T-cell (primary cell): ENCODE results near the gene SPTBN1. TPM values are rescaled to one million over a fixed set of nuclear protein-coding genes. Genes with fewer than 3 reads are reported as not detected.

Experiments
- ATAC-seq, 4 experiments: fragments of 200-7000 bp in 3 of 4; fragments of 150-1000 bp in 1 of 4; cut with Tn5 transposase; replicated peaks in 1 of 4; 1 replicate in 3 of 4; 2 replicates in 1 of 4; pipeline ENCODE4 v1.10.0; 2021; ENCODE audit warnings: moderate library complexity in 3 of 4, mild to moderate bottlenecking in 2 of 4, moderate number of reproducible peaks in 1 of 4
- CTCF ChIA-PET, 2 donors: fragments of 300-600 bp; sonication (Branson Sonifier 250); formaldehyde crosslinking; loops; one replicate each; lab custom pipeline; 2022; ENCODE audit warnings: antibody characterized with exemption in 2 of 2; lab: Charles Lee
- POLR2A ChIA-PET, 2 donors: fragments of 300-600 bp; sonication (Branson Sonifier 250); formaldehyde crosslinking; loops; one replicate each; lab custom pipeline; 2022; ENCODE audit warnings: antibody characterized with exemption in 2 of 2; lab: Charles Lee
- DNase-seq, 35 experiments: peaks; one replicate each; pipeline versions ENCODE4 v3.0.0 to v3.0.0-alpha.2; 2013 to 2023
- H3K27ac ChIP-seq: one replicate; pipeline ENCODE4 v1.5.1; 2013; ENCODE audit warnings: low read length
- H3K27me3 ChIP-seq, 2 experiments: replicated peaks in 1 of 2; 1 replicate in 1 of 2; 2 replicates in 1 of 2; pipeline versions ENCODE4 v1.6.1 to v1.7.0; 2013; ENCODE audit warnings: low read length in 1 of 2, mixed read lengths in 1 of 2; ENCODE audit not compliant: control insufficient read depth in 2 of 2, insufficient read depth in 2 of 2; ENCODE audit errors: extremely low read depth in 1 of 2
- H3K36me3 ChIP-seq, 2 donors: 1 replicate in 1 of 2; 2 replicates in 1 of 2; pipeline versions ENCODE4 v1.6.1 to v1.7.0; 2013; ENCODE audit warnings: low read length in 1 of 2; ENCODE audit not compliant: control insufficient read depth in 2 of 2, insufficient read depth in 1 of 2; ENCODE audit errors: extremely low read depth in 1 of 2
- H3K4me1 ChIP-seq, 2 experiments: 1 replicate in 1 of 2; 2 replicates in 1 of 2; pipeline versions ENCODE4 v1.6.1 to v1.7.0; 2013; ENCODE audit warnings: low read length in 2 of 2, mixed read lengths in 1 of 2; ENCODE audit not compliant: insufficient read depth in 2 of 2, control insufficient read depth in 1 of 2; ENCODE audit errors: extremely low read depth in 1 of 2
- H3K4me3 ChIP-seq, 2 donors: 1 replicate in 1 of 2; 2 replicates in 1 of 2; pipeline versions ENCODE4 v1.5.1 to v1.7.0; 2013; ENCODE audit warnings: mild to moderate bottlenecking in 2 of 2, low read length in 1 of 2, moderate library complexity in 1 of 2; ENCODE audit not compliant: control insufficient read depth in 1 of 2; ENCODE audit errors: extremely low read depth in 1 of 2
- H3K9me3 ChIP-seq: 2 replicates; pipeline ENCODE4 v1.7.0; 2013
- H3K27ac Mint-ChIP-seq, 2 donors: one replicate each; pipeline ENCODE4 v1.8.0; 2020 to 2021; ENCODE audit warnings: mild to moderate bottlenecking in 2 of 2, mixed read lengths in 2 of 2
- H3K27me3 Mint-ChIP-seq, 2 donors: one replicate each; pipeline ENCODE4 v1.8.0; 2021 to 2022; ENCODE audit warnings: mixed read lengths in 2 of 2
- H3K36me3 Mint-ChIP-seq: one replicate; pipeline ENCODE4 v1.8.0; 2021; ENCODE audit warnings: mixed read lengths
- H3K4me1 Mint-ChIP-seq, 3 donors: one replicate each; pipeline ENCODE4 v1.8.0; 2020 to 2022; ENCODE audit warnings: mixed read lengths in 3 of 3, mild to moderate bottlenecking in 1 of 3
- H3K4me3 Mint-ChIP-seq, 3 donors: one replicate each; pipeline ENCODE4 v1.8.0; 2020 to 2022; ENCODE audit warnings: mild to moderate bottlenecking in 3 of 3, mixed read lengths in 3 of 3, moderate library complexity in 3 of 3
- H3K9me3 Mint-ChIP-seq, 3 donors: one replicate each; pipeline ENCODE4 v1.8.0; 2020 to 2022; ENCODE audit warnings: mixed read lengths in 3 of 3
- WGBS: methylation state at CpG from one replicate; pipeline ENCODE4 v1.1.5; 2013; ENCODE audit warnings: missing lambda C conversion rate; ENCODE audit not compliant: insufficient coverage; 5-methylcytosine and 5-hydroxymethylcytosine counted together
- total RNA-seq, 35 experiments: library from RNA in 6 of 35; stranded (reverse) in 6 of 35; fragments of 120-200 nt in 1 of 35; gene quantifications; one replicate each; pipeline versions ENCODE4 v1.2.1 to v1.2.4 and lab custom pipeline; 2013 to 2026

Gene SPTBN1
- total RNA-seq, 5 donors from 2014 or later (not counting 1 experiment from before 2014, with no cell fraction given): 129 to 222 (median 139) TPM

GRCh38 chr2:54556621-54557121, 100.5 kb downstream of the SPTBN1 start:
- Histone ChIP-seq H3K27ac (no peak overlapping the region), H3K4me3 (no peak overlapping the region), H3K9me3 (no peaks in the 10 kb centered on the region), H3K36me3 (no peaks in the 10 kb centered on the region), H3K27me3 (no peaks in the 10 kb centered on the region), H3K4me1 (peaks cover 14 to 19% of the 10 kb centered on the region in 2 experiments)
- no peaks in the 10 kb centered on the region for H3K9me3 Mint-ChIP-seq
- no peaks in the 10 kb centered on the region for H3K27me3 Mint-ChIP-seq
- DNase-seq (no peak), ATAC-seq (no peak)
- peaks cover 31 to 63% (median 41%) of the 10 kb centered on the region in 3 donors for H3K4me1 Mint-ChIP-seq
- ChIA-PET CTCF (interaction anchor here in 1 of 2 donors (1.1 kb wide), 1 partner anchor 9 kb away, joined by 3 read pairs; no protein-coding TSS in a partner anchor), POLR2A (interaction anchor here in 1 of 2 donors (0.6 kb wide), 1 partner anchor 41 kb away, joined by 5 read pairs; no protein-coding TSS in a partner anchor)
- peak overlapping the region; percentile 81 to 98 (median 95) for H3K4me3 Mint-ChIP-seq
- WGBS: no CpG with 5 or more reads among the region's 2 CpGs
- no peaks in the 10 kb centered on the region for H3K36me3 Mint-ChIP-seq
- H3K27ac Mint-ChIP-seq: peak overlapping the region; percentile 89 to 90

GRCh38 chr2:54557211-54557600, 101.1 kb downstream of the SPTBN1 start:
- peak overlapping the region; percentile 89 to 90 for H3K27ac Mint-ChIP-seq
- no peaks in the 10 kb centered on the region for H3K9me3 ChIP-seq
- DNase-seq (no peak), ATAC-seq (no peak)
- H3K4me3 ChIP-seq: peak overlapping the region; percentile 77 to 88
- H3K4me1 ChIP-seq: peaks cover 20% of the 10 kb centered on the region in 2 experiments
- H3K27me3 ChIP-seq: no peaks in the 10 kb centered on the region
- no peaks in the 10 kb centered on the region for H3K9me3 Mint-ChIP-seq
- H3K27ac ChIP-seq: peak overlapping the region; percentile 84
- no CpG with 5 or more reads among the region's 1 CpG for WGBS
- H3K27me3 Mint-ChIP-seq: no peaks in the 10 kb centered on the region
- peak overlapping the region; percentile 81 to 98 (median 95) for H3K4me3 Mint-ChIP-seq
- H3K36me3 ChIP-seq: no peaks in the 10 kb centered on the region
- H3K4me1 Mint-ChIP-seq: peaks cover 37 to 68% (median 44%) of the 10 kb centered on the region in 3 donors
- CTCF ChIA-PET: interaction anchor here in 1 of 2 donors (0.5 to 1.6 kb wide), 2 partner anchors 68 to 147 kb away, joined by 3 to 4 read pairs; no protein-coding TSS in a partner anchor
- H3K36me3 Mint-ChIP-seq: no peaks in the 10 kb centered on the region
- POLR2A ChIA-PET: interaction anchor here in 1 of 2 donors (0.6 kb wide), 1 partner anchor 40 kb away, joined by 5 read pairs; no protein-coding TSS in a partner anchor

DNA sequence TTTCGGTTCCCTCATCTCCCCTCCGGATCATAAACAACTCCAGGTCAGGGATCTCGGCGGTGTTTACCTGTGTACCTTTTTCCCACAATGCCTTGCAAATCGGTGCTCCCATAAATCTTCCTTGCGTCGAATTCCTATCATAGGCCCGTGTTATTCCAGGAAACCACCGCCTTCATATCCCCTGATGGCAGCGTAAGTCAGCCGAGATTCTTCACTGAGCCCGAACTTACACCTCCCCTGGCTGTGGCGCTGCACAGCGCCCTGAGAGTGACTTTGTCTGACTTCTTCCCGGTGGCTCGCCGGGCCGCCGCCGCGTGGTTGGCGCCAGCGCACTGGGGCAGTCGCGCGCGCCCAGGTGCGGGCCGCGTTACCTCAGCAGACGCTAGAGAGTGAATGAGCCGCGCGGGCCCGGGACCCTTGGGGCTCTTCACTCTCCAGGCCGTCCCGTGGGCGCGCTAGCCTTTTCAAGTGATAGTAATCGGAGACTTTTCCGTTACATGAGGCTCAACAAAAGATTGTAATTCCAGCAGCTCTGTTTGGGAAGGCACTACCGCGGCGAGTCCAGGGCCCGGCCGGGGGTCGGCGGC, 101.6 kb downstream of the SPTBN1 start:
- Histone ChIP-seq H3K4me1 (peaks cover 25% of the 10 kb centered on the region in 2 experiments), H3K4me3 (peak overlapping the region; percentile 77 to 88), H3K27me3 (no peaks in the 10 kb centered on the region), H3K36me3 (no peaks in the 10 kb centered on the region), H3K27ac (peak overlapping the region; percentile 84), H3K9me3 (no peaks in the 10 kb centered on the region)
- H3K4me1 Mint-ChIP-seq: peaks cover 39 to 72% (median 49%) of the 10 kb centered on the region in 3 donors
- peak overlapping the region; percentile 81 to 98 (median 95) for H3K4me3 Mint-ChIP-seq
- ChIA-PET POLR2A (interaction anchor here (0.5 to 3.3 kb wide), 9 partner anchors 15 to 165 kb away, joined by 3 to 90 read pairs (median 4); no protein-coding TSS in a partner anchor), CTCF (interaction anchor here (0.5 to 2.7 kb wide), 11 partner anchors 14 to 150 kb away, joined by 3 to 23 read pairs (median 4); no protein-coding TSS in a partner anchor)
- H3K27ac Mint-ChIP-seq: peak overlapping the region; percentile 89 to 90
- H3K9me3 Mint-ChIP-seq: no peaks in the 10 kb centered on the region
- no peaks in the 10 kb centered on the region for H3K27me3 Mint-ChIP-seq
- no peaks in the 10 kb centered on the region for H3K36me3 Mint-ChIP-seq
- peak; percentile 44 to 86 (median 70) for DNase-seq
- WGBS: 3% methylated on average over 46 of the region's 48 CpGs
- ATAC-seq: peak; percentile 77 to 84 (median 82)

DNA sequence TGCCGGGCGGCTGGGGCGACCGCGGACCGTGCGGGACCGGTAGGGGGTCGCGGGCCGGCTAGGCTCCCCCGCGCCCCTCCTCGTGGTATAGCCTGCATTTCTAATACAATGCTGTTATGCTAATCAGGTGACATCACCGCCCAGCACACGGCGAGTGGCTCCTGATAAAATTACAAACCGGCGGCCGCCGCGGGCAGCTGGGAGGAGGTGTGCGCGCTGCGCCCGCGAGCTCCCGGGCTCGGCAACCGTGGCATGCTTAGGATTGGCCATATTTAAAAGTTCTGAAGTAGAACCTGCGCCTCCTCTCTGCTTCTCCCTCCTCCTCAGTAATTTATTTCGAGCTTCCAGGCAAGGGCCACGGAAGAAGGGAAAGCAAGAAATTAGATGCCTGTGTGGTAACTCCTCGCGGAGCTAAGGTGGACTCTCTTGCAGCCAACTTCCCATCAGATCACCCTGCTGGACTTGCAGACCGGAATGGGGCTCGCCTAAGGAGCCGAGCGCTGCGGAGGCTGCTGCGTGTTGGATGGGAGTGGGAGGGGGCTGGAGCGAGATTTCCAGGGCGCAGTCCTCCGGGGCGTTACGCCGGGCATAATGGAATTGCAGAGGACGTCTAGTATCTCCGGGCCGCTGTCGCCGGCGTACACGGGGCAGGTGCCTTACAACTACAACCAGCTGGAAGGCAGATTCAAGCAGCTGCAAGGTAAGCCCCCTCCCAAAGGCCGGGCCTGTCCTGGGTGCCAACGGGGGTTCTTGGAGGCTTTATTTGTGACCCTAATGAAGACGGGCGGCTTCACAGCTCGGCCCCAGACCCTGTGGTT, 102.3 kb downstream of the SPTBN1 start:
- Mint-ChIP-seq H3K36me3 (no peaks in the 10 kb centered on the region), H3K4me3 (peak overlapping the region; percentile 93 to 98 (median 95)), H3K27me3 (no peaks in the 10 kb centered on the region), H3K9me3 (no peaks in the 10 kb centered on the region), H3K4me1 (peaks cover 46 to 72% (median 56%) of the 10 kb centered on the region in 3 donors), H3K27ac (peak overlapping the region; percentile 91)
- Histone ChIP-seq H3K36me3 (no peaks in the 10 kb centered on the region), H3K27me3 (no peaks in the 10 kb centered on the region), H3K4me1 (peaks cover 29% of the 10 kb centered on the region in 2 experiments), H3K4me3 (peak overlapping the region; percentile 77 to 88), H3K9me3 (no peaks in the 10 kb centered on the region), H3K27ac (peak overlapping the region; percentile 84)
- peak; percentile 32 to 82 (median 65) for DNase-seq
- ChIA-PET CTCF (interaction anchor here (0.6 to 3.2 kb wide), 22 partner anchors 11 to 149 kb away, joined by 3 to 23 read pairs (median 4); no protein-coding TSS in a partner anchor), POLR2A (interaction anchor here (0.5 to 3.3 kb wide), 13 partner anchors 13 to 165 kb away, joined by 3 to 90 read pairs (median 4); no protein-coding TSS in a partner anchor)
- ATAC-seq: peak; percentile 68 to 72 (median 72)
- WGBS: 0% methylated on average over 39 of the region's 59 CpGs

DNA sequence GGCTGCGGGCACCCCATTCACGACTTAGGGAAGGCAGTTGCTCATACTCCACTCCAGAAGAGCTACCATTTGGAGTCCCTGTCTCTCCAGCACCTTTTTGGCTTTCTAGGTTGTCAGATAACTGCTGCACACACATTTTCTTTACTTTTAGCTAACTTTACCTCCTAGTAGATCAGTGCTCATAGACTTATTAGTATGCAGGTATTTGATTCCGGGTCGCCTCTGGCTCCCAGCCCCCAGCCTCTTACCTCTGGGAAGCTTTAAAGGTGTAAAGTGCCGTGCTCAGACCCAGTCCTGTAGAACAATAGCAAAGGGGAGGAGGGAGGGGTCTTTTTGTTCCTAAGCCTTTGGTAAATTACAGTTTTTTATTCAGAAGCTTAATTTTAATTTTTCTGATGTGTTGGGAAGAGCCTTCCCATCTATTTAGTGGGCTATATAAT, 102.9 kb downstream of the SPTBN1 start:
- ChIA-PET CTCF (interaction anchor here (0.7 to 3.2 kb wide), 18 partner anchors 10 to 146 kb away, joined by 3 to 23 read pairs (median 5); no protein-coding TSS in a partner anchor), POLR2A (interaction anchor here (0.6 to 3.3 kb wide), 13 partner anchors 13 to 73 kb away, joined by 3 to 90 read pairs (median 4); no protein-coding TSS in a partner anchor)
- H3K36me3 ChIP-seq: no peaks in the 10 kb centered on the region
- 0% methylated on average over 2 of the region's 5 CpGs for WGBS
- Mint-ChIP-seq H3K27me3 (no peaks in the 10 kb centered on the region), H3K4me3 (peak overlapping the region; percentile 93 to 98 (median 95)), H3K36me3 (peaks cover 4% of the 10 kb centered on the region), H3K9me3 (no peaks in the 10 kb centered on the region), H3K27ac (peak overlapping the region; percentile 91), H3K4me1 (peaks cover 46 to 72% (median 55%) of the 10 kb centered on the region in 3 donors)
- H3K9me3 ChIP-seq: no peaks in the 10 kb centered on the region
- peaks cover 32 to 34% of the 10 kb centered on the region in 2 experiments for H3K4me1 ChIP-seq
- DNase-seq: peak in 1 of 35 experiments; percentile 18
- H3K27ac ChIP-seq: peak overlapping the region; percentile 84
- ATAC-seq: peak; percentile 3 to 9 (median 5)
- H3K4me3 ChIP-seq: peak overlapping the region; percentile 77 to 88
- H3K27me3 ChIP-seq: no peaks in the 10 kb centered on the region
